ENCODE results near the gene MACROD2.

- TF ChIP-seq POLR2A (IDR thresholded peaks at IDR 0.05; ENCODE audit: low read depth, low read length) = no peak
- TF ChIP-seq TAF1 (IDR thresholded peaks at IDR 0.05; ENCODE audit: low read depth, low read length) = no peak
- no peak for TF ChIP-seq SPI1 (IDR thresholded peaks at IDR 0.05; ENCODE audit: low read depth, low read length)
- TF ChIP-seq POLR2AphosphoS5 (IDR thresholded peaks at IDR 0.05; ENCODE audit: low read depth, low read length) = no peak
- no peak for TF ChIP-seq PAX5 (IDR thresholded peaks at IDR 0.05; ENCODE audit: insufficient read depth, low read length, severe bottlenecking)
Measured at GRCh38 chr20:14491436-14491835, 496.1 kb downstream of the MACROD2 start.
